Progenitor cell of endocrine pancreas (in vitro differentiated cells): ENCODE data around the gene EIF5. TPM values are rescaled to one million over a fixed set of nuclear protein-coding genes. Genes with fewer than 3 reads are reported as not detected.

ENCODE experiments used
- DNase-seq: peaks from one replicate; pipeline ENCODE4 v3.0.0; 2021; ENCODE audit warnings: low spot score; ENCODE audit not compliant: unreplicated experiment
- H3K27ac Mint-ChIP-seq: 2 replicates; pipeline ENCODE4 v1.8.0; 2021; ENCODE audit warnings: mild to moderate bottlenecking, moderate library complexity, mixed read lengths
- H3K27me3 Mint-ChIP-seq: 2 replicates; pipeline ENCODE4 v1.8.0; 2021; ENCODE audit warnings: mixed read lengths
- H3K36me3 Mint-ChIP-seq: 2 replicates; pipeline ENCODE4 v1.8.0; 2022; ENCODE audit warnings: mixed read lengths; ENCODE audit not compliant: insufficient read depth
- H3K4me1 Mint-ChIP-seq: 2 replicates; pipeline ENCODE4 v1.8.0; 2021; ENCODE audit warnings: low read depth, mixed read lengths
- H3K4me3 Mint-ChIP-seq: 2 replicates; pipeline ENCODE4 v1.8.0; 2021; ENCODE audit warnings: low read depth, mild to moderate bottlenecking, moderate library complexity, mixed read lengths
- H3K9me3 Mint-ChIP-seq: 2 replicates; pipeline ENCODE4 v1.8.0; 2021; ENCODE audit warnings: low read depth, mixed read lengths
- total RNA-seq: library from RNA; stranded (reverse); gene quantifications from 2 replicates; pipeline ENCODE4 v1.2.1, GENCODE V29; 2021
- TF ChIP-seq, protein P1 (sequence below): fragments of 200-600 bp; sonication (generic); IDR thresholded peaks from one replicate; pipeline ENCODE4 v1.5.0; 2021; ENCODE audit warnings: antibody characterized with exemption, mild to moderate bottlenecking; ENCODE audit not compliant: unreplicated experiment

The EIF5 gene
- total RNA-seq, 1 donor from 2014 or later = 384 TPM

DNA sequence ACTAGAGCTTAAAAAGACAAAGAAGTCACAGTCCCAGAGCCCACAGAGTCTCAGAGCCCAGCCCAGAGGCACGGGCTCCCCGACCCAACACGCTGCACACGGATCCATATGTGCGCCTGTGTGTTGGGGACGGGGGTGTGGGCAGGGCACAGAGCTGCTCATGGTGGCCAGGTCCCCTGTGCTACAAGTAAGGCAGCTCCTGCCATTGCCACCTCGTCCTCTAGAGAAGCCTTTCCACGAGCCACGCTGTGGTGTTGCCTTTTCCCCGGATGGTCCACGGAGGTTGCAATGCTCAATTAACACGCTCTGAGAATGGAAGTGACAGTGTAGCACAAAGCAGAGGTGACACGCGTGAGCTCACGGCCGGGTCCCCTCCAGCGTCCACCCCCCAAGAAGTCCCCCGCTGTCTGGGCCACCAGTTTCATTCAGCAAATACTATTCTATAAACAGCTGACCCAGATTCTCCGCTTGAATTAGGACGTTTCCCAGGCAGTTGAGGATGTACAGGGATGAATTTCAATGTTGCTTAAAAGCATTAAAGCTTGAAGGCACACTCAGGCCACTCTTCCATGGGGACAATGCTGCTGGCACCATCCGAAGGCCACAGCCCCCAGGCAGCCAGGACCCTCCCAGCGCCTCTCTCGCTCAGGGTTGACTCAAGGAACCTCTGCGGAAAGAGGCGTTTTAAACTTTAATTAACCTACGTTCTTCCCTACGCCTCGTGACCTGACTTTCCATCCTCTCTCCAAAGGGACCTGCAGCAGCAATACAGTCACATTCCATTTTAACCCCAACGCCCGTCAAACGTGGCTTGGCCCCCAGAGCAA, 22.7 kb upstream of the EIF5 start:
- H3K4me1 Mint-ChIP-seq = peaks cover 7% of the 10 kb centered on the region
- no peaks in the 10 kb centered on the region for H3K36me3 Mint-ChIP-seq
- DNase-seq = no peak
- H3K4me3 Mint-ChIP-seq = no peak overlapping the region
- H3K9me3 Mint-ChIP-seq = no peaks in the 10 kb centered on the region
- TF ChIP-seq, protein P1, sequence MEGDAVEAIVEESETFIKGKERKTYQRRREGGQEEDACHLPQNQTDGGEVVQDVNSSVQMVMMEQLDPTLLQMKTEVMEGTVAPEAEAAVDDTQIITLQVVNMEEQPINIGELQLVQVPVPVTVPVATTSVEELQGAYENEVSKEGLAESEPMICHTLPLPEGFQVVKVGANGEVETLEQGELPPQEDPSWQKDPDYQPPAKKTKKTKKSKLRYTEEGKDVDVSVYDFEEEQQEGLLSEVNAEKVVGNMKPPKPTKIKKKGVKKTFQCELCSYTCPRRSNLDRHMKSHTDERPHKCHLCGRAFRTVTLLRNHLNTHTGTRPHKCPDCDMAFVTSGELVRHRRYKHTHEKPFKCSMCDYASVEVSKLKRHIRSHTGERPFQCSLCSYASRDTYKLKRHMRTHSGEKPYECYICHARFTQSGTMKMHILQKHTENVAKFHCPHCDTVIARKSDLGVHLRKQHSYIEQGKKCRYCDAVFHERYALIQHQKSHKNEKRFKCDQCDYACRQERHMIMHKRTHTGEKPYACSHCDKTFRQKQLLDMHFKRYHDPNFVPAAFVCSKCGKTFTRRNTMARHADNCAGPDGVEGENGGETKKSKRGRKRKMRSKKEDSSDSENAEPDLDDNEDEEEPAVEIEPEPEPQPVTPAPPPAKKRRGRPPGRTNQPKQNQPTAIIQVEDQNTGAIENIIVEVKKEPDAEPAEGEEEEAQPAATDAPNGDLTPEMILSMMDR = no peak
- H3K27me3 Mint-ChIP-seq = no peaks in the 10 kb centered on the region
- no peak overlapping the region for H3K27ac Mint-ChIP-seq

DNA sequence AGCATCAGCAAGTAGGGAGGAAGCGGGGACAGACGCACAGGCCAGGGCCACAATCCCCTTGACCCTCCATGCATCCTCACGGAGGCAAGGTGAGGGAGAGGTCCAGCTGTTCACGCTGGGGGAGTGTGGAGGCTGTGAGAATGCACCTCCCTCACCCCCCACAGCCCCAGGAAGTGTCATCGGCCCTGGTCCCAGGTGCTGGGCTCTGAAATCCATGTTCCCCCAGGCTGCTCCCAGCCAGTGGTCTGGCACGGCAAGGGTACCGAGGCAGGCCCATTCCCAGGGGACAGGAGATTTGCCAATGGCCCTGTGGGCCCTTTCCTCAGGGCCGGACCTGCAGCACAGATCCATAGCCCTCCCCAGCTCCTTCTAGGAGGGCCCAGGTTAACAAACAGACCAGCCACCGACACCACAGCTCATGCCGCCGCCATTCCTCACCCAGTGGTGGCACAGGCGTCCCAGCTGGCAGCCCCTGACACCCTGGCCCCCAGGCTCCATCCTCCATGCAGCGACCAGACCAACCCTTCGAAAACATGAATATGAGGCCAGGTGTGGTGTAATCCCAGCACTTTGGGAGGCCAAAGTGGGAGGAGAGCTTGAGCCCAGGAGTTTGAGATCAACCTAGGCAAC, 21.9 kb upstream of the EIF5 start:
- Mint-ChIP-seq H3K4me3 (no peak overlapping the region), H3K4me1 (peaks cover 7% of the 10 kb centered on the region), H3K9me3 (no peaks in the 10 kb centered on the region), H3K27ac (no peak overlapping the region), H3K27me3 (no peaks in the 10 kb centered on the region), H3K36me3 (no peaks in the 10 kb centered on the region)
- TF ChIP-seq, protein P1 = no peak
- no peak for DNase-seq

GRCh38 chr14:103313704-103314103, 20.3 kb upstream of the EIF5 start:
- Mint-ChIP-seq H3K9me3 (no peaks in the 10 kb centered on the region), H3K4me1 (peaks cover 9% of the 10 kb centered on the region), H3K4me3 (no peak overlapping the region), H3K27me3 (no peaks in the 10 kb centered on the region), H3K27ac (no peak overlapping the region), H3K36me3 (no peaks in the 10 kb centered on the region)
- DNase-seq = no peak
- TF ChIP-seq, protein P1 = no peak

GRCh38 chr14:103314496-103315277, 19.4 kb upstream of the EIF5 start:
- Mint-ChIP-seq H3K27me3 (no peaks in the 10 kb centered on the region), H3K27ac (peak overlapping the region; percentile 66), H3K4me1 (peaks cover 18% of the 10 kb centered on the region), H3K36me3 (no peaks in the 10 kb centered on the region), H3K9me3 (no peaks in the 10 kb centered on the region), H3K4me3 (no peak overlapping the region)
- no peak for DNase-seq
- TF ChIP-seq, protein P1 = no peak

GRCh38 chr14:103315351-103315911, 18.6 kb upstream of the EIF5 start:
- Mint-ChIP-seq H3K27ac (peak overlapping the region; percentile 43), H3K27me3 (no peaks in the 10 kb centered on the region), H3K9me3 (no peaks in the 10 kb centered on the region), H3K36me3 (no peaks in the 10 kb centered on the region), H3K4me1 (peaks cover 23% of the 10 kb centered on the region), H3K4me3 (no peak overlapping the region)
- no peak for DNase-seq
- TF ChIP-seq, protein P1 = no peak
